ENCODE results near the gene FOXO3.
"Not testable (repeated sequence)": the region's sequence is repeated elsewhere in the genome, so short reads cannot be mapped to it uniquely, and the experiment has no call there.

- not testable (repeated sequence) for TF ChIP-seq CTCF (conservative IDR thresholded peaks at IDR 0.05 in 1 of 2, IDR thresholded peaks at IDR 0.05 in 1 of 2; ENCODE audit: low read depth in 1 of 2, low read length in 2 of 2); EZH2 (IDR thresholded peaks at IDR 0.05; ENCODE audit: low read length, missing control alignments)
These were observed 119.6 kb downstream of the FOXO3 start for GRCh38 chr6:108680314-108680713.
